SK-N-SH treated with all-trans-retinoic acid at 6 μM for 48 hours (cell line): ENCODE measurements around the gene PLXDC2.

Experiments used
- ARNTL ChIP-seq: fragments of 450-650 bp; formaldehyde crosslinking; IDR thresholded peaks from 2 replicates; pipeline ENCODE4 v1.5.0; 2020; ENCODE audit warnings: low read depth, mild to moderate bottlenecking, moderate library complexity, borderline replicate concordance
- BACH2 ChIP-seq: fragments of 250-450 bp; sonication (Bioruptor Pico); IDR thresholded peaks from 2 replicates; pipeline ENCODE4 v1.9.0; 2021; ENCODE audit warnings: mild to moderate bottlenecking, borderline replicate concordance
- CSDC2 ChIP-seq: fragments of 250-450 bp; sonication (Bioruptor Pico); IDR thresholded peaks from 2 replicates; pipeline ENCODE4 v1.5.0; 2020; ENCODE audit warnings: mild to moderate bottlenecking, moderate library complexity
- POU6F1 ChIP-seq: fragments of 250-450 bp; sonication (Bioruptor Pico); IDR thresholded peaks from 2 replicates; pipeline ENCODE4 v1.8.0; 2021; ENCODE audit warnings: low read depth, mild to moderate bottlenecking, moderate library complexity, borderline replicate concordance
- TOX ChIP-seq: fragments of 250-450 bp; sonication (Bioruptor Pico); IDR thresholded peaks from 2 replicates; pipeline ENCODE4 v1.8.0; 2021; ENCODE audit warnings: mild to moderate bottlenecking, moderate library complexity, borderline replicate concordance
- ZC3H10 ChIP-seq: fragments of 250-450 bp; sonication (Bioruptor Pico); IDR thresholded peaks from 2 replicates; pipeline ENCODE4 v1.5.1; 2021; ENCODE audit warnings: mild to moderate bottlenecking, moderate library complexity
- ZFP3 ChIP-seq: fragments of 250-450 bp; sonication (Bioruptor Pico); IDR thresholded peaks from 2 replicates; pipeline ENCODE4 v1.5.0; 2020; ENCODE audit warnings: mild to moderate bottlenecking, moderate library complexity
- ZFP30 ChIP-seq: fragments of 450-650 bp; formaldehyde crosslinking; IDR thresholded peaks from 2 replicates; pipeline ENCODE4 v1.5.0; 2022; ENCODE audit warnings: mild to moderate bottlenecking, moderate library complexity
- ZNF70 ChIP-seq: fragments of 450-650 bp; formaldehyde crosslinking; IDR thresholded peaks from 2 replicates; pipeline ENCODE4 v1.5.0; 2020; ENCODE audit warnings: mild to moderate bottlenecking, moderate library complexity
- TF ChIP-seq, protein P1 (sequence below): fragments of 250-450 bp; sonication (Bioruptor Pico); IDR thresholded peaks from 2 replicates; pipeline ENCODE4 v1.5.1; 2020; ENCODE audit warnings: low read depth, mild to moderate bottlenecking, moderate library complexity
- TF ChIP-seq, protein P2 (sequence below): fragments of 250-450 bp; sonication (Bioruptor Pico); IDR thresholded peaks from 2 replicates; pipeline ENCODE4 v1.8.0; 2020; ENCODE audit warnings: mild to moderate bottlenecking, moderate library complexity, borderline replicate concordance

- TF ChIP-seq BACH2 (CRISPR knock-in tag) (no peak), TOX (CRISPR knock-in tag) (no peak), CSDC2 (CRISPR knock-in tag) (no peak), ZFP3 (CRISPR knock-in tag) (no peak), POU6F1 (CRISPR knock-in tag) (no peak), ZFP30 (CRISPR knock-in tag) (no peak), ARNTL (no peak), ZNF70 (CRISPR knock-in tag) (no peak), ZC3H10 (CRISPR knock-in tag) (no peak)
- TF ChIP-seq, protein P1, sequence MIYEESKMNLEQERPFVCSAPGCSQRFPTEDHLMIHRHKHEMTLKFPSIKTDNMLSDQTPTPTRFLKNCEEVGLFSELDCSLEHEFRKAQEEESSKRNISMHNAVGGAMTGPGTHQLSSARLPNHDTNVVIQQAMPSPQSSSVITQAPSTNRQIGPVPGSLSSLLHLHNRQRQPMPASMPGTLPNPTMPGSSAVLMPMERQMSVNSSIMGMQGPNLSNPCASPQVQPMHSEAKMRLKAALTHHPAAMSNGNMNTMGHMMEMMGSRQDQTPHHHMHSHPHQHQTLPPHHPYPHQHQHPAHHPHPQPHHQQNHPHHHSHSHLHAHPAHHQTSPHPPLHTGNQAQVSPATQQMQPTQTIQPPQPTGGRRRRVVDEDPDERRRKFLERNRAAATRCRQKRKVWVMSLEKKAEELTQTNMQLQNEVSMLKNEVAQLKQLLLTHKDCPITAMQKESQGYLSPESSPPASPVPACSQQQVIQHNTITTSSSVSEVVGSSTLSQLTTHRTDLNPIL (CRISPR knock-in tag), result no peak
- TF ChIP-seq, protein P2, sequence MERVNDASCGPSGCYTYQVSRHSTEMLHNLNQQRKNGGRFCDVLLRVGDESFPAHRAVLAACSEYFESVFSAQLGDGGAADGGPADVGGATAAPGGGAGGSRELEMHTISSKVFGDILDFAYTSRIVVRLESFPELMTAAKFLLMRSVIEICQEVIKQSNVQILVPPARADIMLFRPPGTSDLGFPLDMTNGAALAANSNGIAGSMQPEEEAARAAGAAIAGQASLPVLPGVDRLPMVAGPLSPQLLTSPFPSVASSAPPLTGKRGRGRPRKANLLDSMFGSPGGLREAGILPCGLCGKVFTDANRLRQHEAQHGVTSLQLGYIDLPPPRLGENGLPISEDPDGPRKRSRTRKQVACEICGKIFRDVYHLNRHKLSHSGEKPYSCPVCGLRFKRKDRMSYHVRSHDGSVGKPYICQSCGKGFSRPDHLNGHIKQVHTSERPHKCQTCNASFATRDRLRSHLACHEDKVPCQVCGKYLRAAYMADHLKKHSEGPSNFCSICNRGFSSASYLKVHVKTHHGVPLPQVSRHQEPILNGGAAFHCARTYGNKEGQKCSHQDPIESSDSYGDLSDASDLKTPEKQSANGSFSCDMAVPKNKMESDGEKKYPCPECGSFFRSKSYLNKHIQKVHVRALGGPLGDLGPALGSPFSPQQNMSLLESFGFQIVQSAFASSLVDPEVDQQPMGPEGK, result no peak
Measured at GRCh38 chr10:20247454-20247853, 431.2 kb downstream of the PLXDC2 start.
